ENCODE measurements around the gene WDR81.

DNA sequence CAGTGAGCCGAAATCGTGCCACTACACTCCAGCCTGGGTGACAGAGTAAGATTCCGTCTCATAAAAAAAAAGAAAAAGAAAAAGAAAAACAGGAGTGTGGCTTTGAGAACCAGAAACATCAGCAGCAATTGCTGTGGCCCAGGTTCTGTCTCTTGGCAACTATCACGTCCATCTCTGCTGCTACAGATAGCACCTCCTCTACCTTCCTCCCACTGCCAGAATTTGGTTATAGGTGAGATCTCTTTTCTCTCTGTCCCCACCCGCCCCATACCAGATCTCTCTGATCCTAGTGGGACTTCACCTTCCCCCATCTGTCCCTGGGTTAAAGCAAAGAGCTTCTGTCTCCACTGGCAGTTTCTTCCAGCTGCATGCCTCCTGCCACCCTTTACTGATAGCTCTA, 17.4 kb upstream of the WDR81 start:
- no peak for TF ChIP-seq EZH2phosphoT487 (IDR thresholded peaks at IDR 0.05; ENCODE audit: borderline replicate concordance)
- TF ChIP-seq, protein P1, sequence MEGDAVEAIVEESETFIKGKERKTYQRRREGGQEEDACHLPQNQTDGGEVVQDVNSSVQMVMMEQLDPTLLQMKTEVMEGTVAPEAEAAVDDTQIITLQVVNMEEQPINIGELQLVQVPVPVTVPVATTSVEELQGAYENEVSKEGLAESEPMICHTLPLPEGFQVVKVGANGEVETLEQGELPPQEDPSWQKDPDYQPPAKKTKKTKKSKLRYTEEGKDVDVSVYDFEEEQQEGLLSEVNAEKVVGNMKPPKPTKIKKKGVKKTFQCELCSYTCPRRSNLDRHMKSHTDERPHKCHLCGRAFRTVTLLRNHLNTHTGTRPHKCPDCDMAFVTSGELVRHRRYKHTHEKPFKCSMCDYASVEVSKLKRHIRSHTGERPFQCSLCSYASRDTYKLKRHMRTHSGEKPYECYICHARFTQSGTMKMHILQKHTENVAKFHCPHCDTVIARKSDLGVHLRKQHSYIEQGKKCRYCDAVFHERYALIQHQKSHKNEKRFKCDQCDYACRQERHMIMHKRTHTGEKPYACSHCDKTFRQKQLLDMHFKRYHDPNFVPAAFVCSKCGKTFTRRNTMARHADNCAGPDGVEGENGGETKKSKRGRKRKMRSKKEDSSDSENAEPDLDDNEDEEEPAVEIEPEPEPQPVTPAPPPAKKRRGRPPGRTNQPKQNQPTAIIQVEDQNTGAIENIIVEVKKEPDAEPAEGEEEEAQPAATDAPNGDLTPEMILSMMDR (conservative IDR thresholded peaks at IDR 0.05; ENCODE audit: low read length) = no peak
